HEK293 (cell line): ENCODE results near the gene LARP1.

Experiments used
- CTCF ChIP-seq: fragments of 450-650 bp; formaldehyde crosslinking; IDR thresholded peaks from 2 replicates; pipeline ENCODE4 v1.5.1; 2016; ENCODE audit warnings: missing biosample characterization, missing genetic modification characterization
- TCF7L2 ChIP-seq: IDR thresholded peaks from 2 replicates; pipeline ENCODE4 v1.6.1; 2011; ENCODE audit warnings: low read depth, mild to moderate bottlenecking, inconsistent platforms, low read length, moderate library complexity, borderline replicate concordance
- ZNF24 ChIP-seq: fragments of 450-650 bp; formaldehyde crosslinking; IDR thresholded peaks from 2 replicates; pipeline ENCODE4 v1.5.1; 2016; ENCODE audit warnings: missing biosample characterization, missing genetic modification characterization
- ZNF292 ChIP-seq: fragments of 450-650 bp; formaldehyde crosslinking; IDR thresholded peaks from 2 replicates; pipeline ENCODE4 v1.5.1; 2016; ENCODE audit warnings: low read depth, missing biosample characterization, missing genetic modification characterization, borderline replicate concordance
- ZNF585B ChIP-seq: fragments of 450-650 bp; formaldehyde crosslinking; IDR thresholded peaks from 2 replicates; pipeline ENCODE4 v1.5.1; 2016; ENCODE audit warnings: missing biosample characterization, missing genetic modification characterization
- ZNF660 ChIP-seq: fragments of 450-650 bp; IDR thresholded peaks from 2 replicates; pipeline ENCODE4 v1.5.1; 2018; ENCODE audit warnings: missing biosample characterization, mild to moderate bottlenecking, missing genetic modification characterization
- ZNF776 ChIP-seq: fragments of 450-650 bp; formaldehyde crosslinking; IDR thresholded peaks from 2 replicates; pipeline ENCODE4 v1.5.0; 2017; ENCODE audit warnings: missing biosample characterization, missing genetic modification characterization, borderline replicate concordance
- ZNF792 ChIP-seq: fragments of 450-650 bp; formaldehyde crosslinking; IDR thresholded peaks from 2 replicates; pipeline ENCODE4 v1.5.1; 2016; ENCODE audit warnings: missing biosample characterization, missing genetic modification characterization

DNA sequence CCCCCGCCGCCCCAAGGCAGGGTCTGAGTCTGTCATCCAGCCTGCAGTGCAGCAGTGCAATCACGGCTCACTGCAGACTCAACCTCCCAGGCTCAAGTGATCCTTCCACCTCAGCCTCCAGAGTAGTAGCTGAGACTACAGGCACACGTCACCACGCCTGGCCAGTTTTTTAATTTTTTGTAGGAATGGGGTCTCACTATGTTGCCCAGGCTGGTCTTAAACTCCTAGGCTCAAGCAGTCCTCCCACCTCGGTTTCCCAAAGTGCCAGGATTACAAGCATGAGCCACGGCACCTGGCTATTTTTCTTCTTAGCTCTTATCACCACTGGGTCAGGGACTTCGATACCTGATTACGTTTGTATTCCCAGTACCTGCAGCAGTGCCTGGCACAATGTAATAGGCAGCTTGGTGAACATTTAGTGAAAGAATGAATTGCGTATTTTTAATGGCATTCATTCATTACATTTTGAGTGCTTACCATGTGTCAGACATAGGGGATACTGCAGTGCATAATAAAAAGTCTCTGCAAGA lies 10.3 kb downstream of the LARP1 start:
- no peak for TF ChIP-seq ZNF24 (tag by site-specific recombination)
- TF ChIP-seq ZNF292 (tag by site-specific recombination) = no peak
- no peak for TF ChIP-seq ZNF660 (tag by site-specific recombination)
- no peak for TF ChIP-seq CTCF (tag by site-specific recombination)
- TF ChIP-seq ZNF792 (tag by site-specific recombination) = no peak
- no peak for TF ChIP-seq TCF7L2
- TF ChIP-seq ZNF585B (tag by site-specific recombination) = no peak
- no peak for TF ChIP-seq ZNF776
